HCT116 (cell line): Measurements from ENCODE around the gene SEMA6A. TPM values are rescaled to one million over a fixed set of nuclear protein-coding genes. Genes with fewer than 3 reads are reported as not detected.

Source experiments
- ATAC-seq: fragments of 200-7000 bp; cut with Tn5 transposase; 2 replicates; pipeline ENCODE4 v1.9.1; 2020; ENCODE audit warnings: mild to moderate bottlenecking, moderate library complexity
- BruUV-seq: library from RNA; stranded (reverse); fragments of 400-500 nt; replicated peaks from 2 replicates; lab custom pipeline; 2021; lab: Mats Ljungman, UMichigan
- CTCF ChIA-PET: fragments of 300-600 bp; sonication (Branson Sonifier 250); formaldehyde crosslinking; loops from one replicate; lab custom pipeline; 2021; ENCODE audit warnings: antibody characterized with exemption; lab: Charles Lee
- POLR2A ChIA-PET: fragments of 300-600, 350-600 bp; sonication (Branson Sonifier 250); formaldehyde crosslinking; loops from one replicate; lab custom pipeline; 2021; ENCODE audit warnings: antibody characterized with exemption; lab: Charles Lee
- RAD21 ChIA-PET, 2 experiments: fragments of 300-600 bp; sonication (Branson Sonifier 250); formaldehyde crosslinking; loops; one replicate each; lab custom pipeline; 2023; ENCODE audit warnings: low total read pairs in 2 of 2; ENCODE audit not compliant: uncharacterized antibody in 2 of 2, unreplicated experiment in 2 of 2, low non-redundant PET in 1 of 2; lab: Charles Lee
- DNase-seq: peaks from one replicate; pipeline ENCODE4 v3.0.0-alpha.2; 2010; ENCODE audit warnings: low read depth, low spot score
- H2AFZ ChIP-seq: fragments of 200-600 bp; shearing (Covaris generic), sonication (generic); 2 replicates; pipeline ENCODE4 v1.6.1; 2017; ENCODE audit warnings: low read depth, mixed run types, mixed read lengths, antibody characterized with exemption, low read length; ENCODE audit not compliant: poor library complexity, severe bottlenecking
- H3K27ac ChIP-seq: 2 replicates; pipeline ENCODE4 v1.5.1; 2012; ENCODE audit warnings: low read depth, low read length
- H3K27me3 ChIP-seq: fragments of 200-600 bp; sonication (generic); 2 replicates; pipeline ENCODE4 v1.6.1; 2016; ENCODE audit warnings: mixed run types, low read length, mixed read lengths; ENCODE audit not compliant: insufficient read depth
- H3K36me3 ChIP-seq, 2 experiments: fragments of 200-500 bp in 1 of 2; fragments of 200-600 bp in 1 of 2; sonication (Bioruptor generic) in 1 of 2; sonication (generic) in 1 of 2; 2 replicates each; pipeline versions ENCODE4 v1.5.1 to v1.6.1; 2014 to 2016; ENCODE audit warnings: low read length in 2 of 2, inconsistent platforms in 1 of 2, mixed read lengths in 1 of 2, mixed run types in 1 of 2; ENCODE audit not compliant: insufficient read depth in 2 of 2, control insufficient read depth in 1 of 2
- H3K4me1 ChIP-seq, 2 experiments: fragments of 200-600 bp in 1 of 2; sonication (generic) in 1 of 2; 2 replicates each; pipeline versions ENCODE4 v1.5.1 to v1.6.1; 2012 to 2017; ENCODE audit warnings: low read length in 2 of 2, inconsistent platforms in 1 of 2, mild to moderate bottlenecking in 1 of 2, mixed read lengths in 1 of 2, mixed run types in 1 of 2, moderate library complexity in 1 of 2; ENCODE audit not compliant: insufficient read depth in 2 of 2, control insufficient read depth in 1 of 2
- H3K4me2 ChIP-seq: fragments of 200-600 bp; sonication (generic); 2 replicates; pipeline ENCODE4 v1.6.1; 2017; ENCODE audit warnings: mixed run types, low read length, mixed read lengths
- H3K4me3 ChIP-seq, 2 experiments: fragments of 200-600 bp in 1 of 2; sonication (generic) in 1 of 2; replicated peaks in 1 of 2; 2 replicates each; pipeline ENCODE4 v1.5.1; 2011 to 2016; ENCODE audit warnings: low read length in 2 of 2, control low read depth in 1 of 2, low read depth in 1 of 2, mild to moderate bottlenecking in 1 of 2, mixed read lengths in 1 of 2, mixed run types in 1 of 2
- H3K79me2 ChIP-seq: fragments of 200-600 bp; sonication (generic); 2 replicates; pipeline ENCODE4 v1.6.1; 2017; ENCODE audit warnings: mild to moderate bottlenecking, mixed run types, low read length, moderate library complexity, mixed read lengths; ENCODE audit not compliant: insufficient read depth
- H3K9ac ChIP-seq: fragments of 200-600 bp; sonication (generic); 2 replicates; pipeline ENCODE4 v1.6.1; 2016; ENCODE audit warnings: low read length, mixed read lengths
- H3K9me2 ChIP-seq: fragments of 200-600 bp; sonication (generic), shearing (Covaris generic); 2 replicates; pipeline ENCODE4 v1.6.1; 2017; ENCODE audit warnings: mixed run types, mild to moderate bottlenecking, moderate library complexity; ENCODE audit not compliant: insufficient read depth
- H3K9me3 ChIP-seq, 2 experiments: fragments of 200-500 bp in 1 of 2; fragments of 200-600 bp in 1 of 2; sonication (Bioruptor generic) in 1 of 2; sonication (generic) in 1 of 2; 2 replicates each; pipeline ENCODE4 v1.6.1; 2014 to 2017; ENCODE audit warnings: low read length in 2 of 2, mixed read lengths in 2 of 2, inconsistent platforms in 1 of 2, low read depth in 1 of 2, mild to moderate bottlenecking in 1 of 2, mixed run types in 1 of 2, moderate library complexity in 1 of 2; ENCODE audit not compliant: control insufficient read depth in 1 of 2, insufficient read depth in 1 of 2
- H4K20me1 ChIP-seq: fragments of 200-600 bp; sonication (generic), shearing (Covaris generic); 2 replicates; pipeline ENCODE4 v1.6.1; 2017; ENCODE audit warnings: mixed run types, mild to moderate bottlenecking, moderate library complexity; ENCODE audit not compliant: insufficient read depth
- EGR1 ChIP-seq: IDR thresholded peaks from 2 replicates; pipeline ENCODE4 v1.6.1; 2012; ENCODE audit warnings: low read depth
- ELF1 ChIP-seq: IDR thresholded peaks from 2 replicates; pipeline ENCODE4 v1.6.1; 2012; ENCODE audit warnings: low read depth, borderline replicate concordance
- FOSL1 ChIP-seq: IDR thresholded peaks from 2 replicates; pipeline ENCODE4 v1.6.1; 2012; ENCODE audit warnings: low read depth
- JUND ChIP-seq: IDR thresholded peaks from 2 replicates; pipeline ENCODE4 v1.6.1; 2012
- RAD21 ChIP-seq: IDR thresholded peaks from 2 replicates; pipeline ENCODE4 v1.6.1; 2012; ENCODE audit warnings: low read depth, mild to moderate bottlenecking
- SIN3A ChIP-seq: IDR thresholded peaks from 2 replicates; pipeline ENCODE4 v1.6.1; 2012; ENCODE audit warnings: low read depth
- SRF ChIP-seq: IDR thresholded peaks from 2 replicates; pipeline ENCODE4 v1.6.1; 2012; ENCODE audit warnings: low read depth
- TCF7L2 ChIP-seq: IDR thresholded peaks from 2 replicates; pipeline ENCODE4 v1.7.0; 2011; ENCODE audit warnings: borderline replicate concordance, inconsistent platforms; ENCODE audit not compliant: insufficient read depth, insufficient read length; ENCODE audit errors: extremely low read depth
- YY1 ChIP-seq: IDR thresholded peaks from 2 replicates; pipeline ENCODE4 v1.6.1; 2011; ENCODE audit warnings: low read length, low read depth, moderate library complexity, mild to moderate bottlenecking; ENCODE audit not compliant: insufficient replicate concordance; ENCODE audit errors: extremely low read depth
- ZFX ChIP-seq: fragments of 450-650 bp; IDR thresholded peaks from 2 replicates; pipeline ENCODE4 v1.6.1; 2017
- ZNF274 ChIP-seq: fragments of 200-500 bp; sonication (Bioruptor generic); IDR thresholded peaks from 2 replicates; pipeline ENCODE4 v1.6.1; 2014; ENCODE audit warnings: mild to moderate bottlenecking, low read depth, low read length, inconsistent platforms
- intact Hi-C: fragments of 100-400 bp; cut with micrococcal nuclease; formaldehyde crosslinking; loops from 2 replicates; pipeline ENCODE4 v1.10.0; 2022
- total RNA-seq: library from RNA; stranded (reverse); gene quantifications from one replicate; pipeline ENCODE4 v1.2.1, GENCODE V29; 2021; ENCODE audit not compliant: unreplicated experiment
- TF ChIP-seq, protein P1 (sequence below): IDR thresholded peaks from 2 replicates; pipeline ENCODE4 v1.6.1; 2012; ENCODE audit warnings: low read depth
- TF ChIP-seq, protein P2 (sequence below): IDR thresholded peaks from 2 replicates; pipeline ENCODE4 v1.6.1; 2011; ENCODE audit warnings: mild to moderate bottlenecking, low read length, moderate library complexity; ENCODE audit not compliant: insufficient replicate concordance; ENCODE audit errors: extremely low read depth
- TF ChIP-seq, protein P3 (sequence below): IDR thresholded peaks from 2 replicates; pipeline ENCODE4 v1.6.1; 2012
- TF ChIP-seq, protein P4 (sequence below), 3 experiments: fragments of 200-600 bp in 1 of 3; sonication (generic) in 1 of 3; IDR thresholded peaks in 2 of 3; conservative IDR thresholded peaks in 1 of 3; 2 replicates each; pipeline ENCODE4 v1.5.1; 2012 to 2017; ENCODE audit warnings: low read depth in 2 of 3, low read length in 2 of 3, antibody characterized with exemption in 1 of 3, borderline replicate concordance in 1 of 3, control low read depth in 1 of 3, mild to moderate bottlenecking in 1 of 3, mixed read lengths in 1 of 3, mixed run types in 1 of 3, moderate library complexity in 1 of 3; ENCODE audit not compliant: insufficient read depth in 1 of 3
- TF ChIP-seq, protein P5 (sequence below): IDR thresholded peaks from 2 replicates; pipeline ENCODE4 v1.6.1; 2012

The SEMA6A gene
- total RNA-seq, 1 experiment from 2014 or later: 6.7 TPM

DNA sequence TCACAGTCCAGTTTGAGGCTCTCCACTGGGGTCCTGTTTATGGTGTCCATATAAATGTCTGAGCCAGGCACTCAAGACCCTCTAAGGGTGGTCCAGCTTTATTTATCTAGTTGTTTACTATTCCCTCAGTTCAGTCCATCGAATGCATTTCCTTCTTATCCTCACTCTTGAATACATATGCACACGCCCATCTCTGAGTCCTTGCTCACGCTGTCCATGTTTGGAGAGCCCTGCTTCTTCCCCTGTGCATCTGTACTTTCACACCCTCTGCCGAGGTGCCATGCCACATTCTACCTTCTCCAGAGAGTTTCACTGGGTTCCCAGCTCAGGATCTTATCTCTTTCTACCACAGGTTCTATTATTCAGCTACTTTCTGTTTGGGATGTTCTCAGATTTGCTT lies 30.2 kb upstream of the SEMA6A start:
- H3K36me3 ChIP-seq: no peaks in the 10 kb centered on the region
- no TSS peak for BruUV-seq
- no peak overlapping the region for H3K9ac ChIP-seq
- H2AFZ ChIP-seq: no peak overlapping the region
- no peaks in the 10 kb centered on the region for H3K4me1 ChIP-seq
- intact Hi-C loops: no loop called here
- H4K20me1 ChIP-seq: no peaks in the 10 kb centered on the region
- ChIA-PET POLR2A (no interaction called here), CTCF (no interaction called here), RAD21 (no interaction called here)
- TF ChIP-seq ELF1: no peak
- TF ChIP-seq TCF7L2: no peak
- TF ChIP-seq JUND: no peak
- TF ChIP-seq SIN3A: no peak
- no peak for TF ChIP-seq YY1
- TF ChIP-seq, protein P1, sequence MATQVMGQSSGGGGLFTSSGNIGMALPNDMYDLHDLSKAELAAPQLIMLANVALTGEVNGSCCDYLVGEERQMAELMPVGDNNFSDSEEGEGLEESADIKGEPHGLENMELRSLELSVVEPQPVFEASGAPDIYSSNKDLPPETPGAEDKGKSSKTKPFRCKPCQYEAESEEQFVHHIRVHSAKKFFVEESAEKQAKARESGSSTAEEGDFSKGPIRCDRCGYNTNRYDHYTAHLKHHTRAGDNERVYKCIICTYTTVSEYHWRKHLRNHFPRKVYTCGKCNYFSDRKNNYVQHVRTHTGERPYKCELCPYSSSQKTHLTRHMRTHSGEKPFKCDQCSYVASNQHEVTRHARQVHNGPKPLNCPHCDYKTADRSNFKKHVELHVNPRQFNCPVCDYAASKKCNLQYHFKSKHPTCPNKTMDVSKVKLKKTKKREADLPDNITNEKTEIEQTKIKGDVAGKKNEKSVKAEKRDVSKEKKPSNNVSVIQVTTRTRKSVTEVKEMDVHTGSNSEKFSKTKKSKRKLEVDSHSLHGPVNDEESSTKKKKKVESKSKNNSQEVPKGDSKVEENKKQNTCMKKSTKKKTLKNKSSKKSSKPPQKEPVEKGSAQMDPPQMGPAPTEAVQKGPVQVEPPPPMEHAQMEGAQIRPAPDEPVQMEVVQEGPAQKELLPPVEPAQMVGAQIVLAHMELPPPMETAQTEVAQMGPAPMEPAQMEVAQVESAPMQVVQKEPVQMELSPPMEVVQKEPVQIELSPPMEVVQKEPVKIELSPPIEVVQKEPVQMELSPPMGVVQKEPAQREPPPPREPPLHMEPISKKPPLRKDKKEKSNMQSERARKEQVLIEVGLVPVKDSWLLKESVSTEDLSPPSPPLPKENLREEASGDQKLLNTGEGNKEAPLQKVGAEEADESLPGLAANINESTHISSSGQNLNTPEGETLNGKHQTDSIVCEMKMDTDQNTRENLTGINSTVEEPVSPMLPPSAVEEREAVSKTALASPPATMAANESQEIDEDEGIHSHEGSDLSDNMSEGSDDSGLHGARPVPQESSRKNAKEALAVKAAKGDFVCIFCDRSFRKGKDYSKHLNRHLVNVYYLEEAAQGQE: no peak
- TF ChIP-seq, protein P2, sequence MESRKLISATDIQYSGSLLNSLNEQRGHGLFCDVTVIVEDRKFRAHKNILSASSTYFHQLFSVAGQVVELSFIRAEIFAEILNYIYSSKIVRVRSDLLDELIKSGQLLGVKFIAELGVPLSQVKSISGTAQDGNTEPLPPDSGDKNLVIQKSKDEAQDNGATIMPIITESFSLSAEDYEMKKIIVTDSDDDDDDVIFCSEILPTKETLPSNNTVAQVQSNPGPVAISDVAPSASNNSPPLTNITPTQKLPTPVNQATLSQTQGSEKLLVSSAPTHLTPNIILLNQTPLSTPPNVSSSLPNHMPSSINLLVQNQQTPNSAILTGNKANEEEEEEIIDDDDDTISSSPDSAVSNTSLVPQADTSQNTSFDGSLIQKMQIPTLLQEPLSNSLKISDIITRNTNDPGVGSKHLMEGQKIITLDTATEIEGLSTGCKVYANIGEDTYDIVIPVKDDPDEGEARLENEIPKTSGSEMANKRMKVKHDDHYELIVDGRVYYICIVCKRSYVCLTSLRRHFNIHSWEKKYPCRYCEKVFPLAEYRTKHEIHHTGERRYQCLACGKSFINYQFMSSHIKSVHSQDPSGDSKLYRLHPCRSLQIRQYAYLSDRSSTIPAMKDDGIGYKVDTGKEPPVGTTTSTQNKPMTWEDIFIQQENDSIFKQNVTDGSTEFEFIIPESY: no peak
- TF ChIP-seq RAD21: no peak
- TF ChIP-seq, protein P3, sequence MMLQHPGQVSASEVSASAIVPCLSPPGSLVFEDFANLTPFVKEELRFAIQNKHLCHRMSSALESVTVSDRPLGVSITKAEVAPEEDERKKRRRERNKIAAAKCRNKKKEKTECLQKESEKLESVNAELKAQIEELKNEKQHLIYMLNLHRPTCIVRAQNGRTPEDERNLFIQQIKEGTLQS: no peak
- TF ChIP-seq FOSL1: no peak
- TF ChIP-seq, protein P4, sequence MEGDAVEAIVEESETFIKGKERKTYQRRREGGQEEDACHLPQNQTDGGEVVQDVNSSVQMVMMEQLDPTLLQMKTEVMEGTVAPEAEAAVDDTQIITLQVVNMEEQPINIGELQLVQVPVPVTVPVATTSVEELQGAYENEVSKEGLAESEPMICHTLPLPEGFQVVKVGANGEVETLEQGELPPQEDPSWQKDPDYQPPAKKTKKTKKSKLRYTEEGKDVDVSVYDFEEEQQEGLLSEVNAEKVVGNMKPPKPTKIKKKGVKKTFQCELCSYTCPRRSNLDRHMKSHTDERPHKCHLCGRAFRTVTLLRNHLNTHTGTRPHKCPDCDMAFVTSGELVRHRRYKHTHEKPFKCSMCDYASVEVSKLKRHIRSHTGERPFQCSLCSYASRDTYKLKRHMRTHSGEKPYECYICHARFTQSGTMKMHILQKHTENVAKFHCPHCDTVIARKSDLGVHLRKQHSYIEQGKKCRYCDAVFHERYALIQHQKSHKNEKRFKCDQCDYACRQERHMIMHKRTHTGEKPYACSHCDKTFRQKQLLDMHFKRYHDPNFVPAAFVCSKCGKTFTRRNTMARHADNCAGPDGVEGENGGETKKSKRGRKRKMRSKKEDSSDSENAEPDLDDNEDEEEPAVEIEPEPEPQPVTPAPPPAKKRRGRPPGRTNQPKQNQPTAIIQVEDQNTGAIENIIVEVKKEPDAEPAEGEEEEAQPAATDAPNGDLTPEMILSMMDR (IDR thresholded peaks at IDR 0.05 in 2 of 3, conservative IDR thresholded peaks at IDR 0.05 in 1 of 3; ENCODE audit: borderline replicate concordance in 1 of 3, insufficient read depth in 1 of 3, low read depth in 2 of 3, low read length in 2 of 3): no peak
- TF ChIP-seq EGR1: no peak
- no peak for TF ChIP-seq ZFX
- TF ChIP-seq SRF: no peak
- TF ChIP-seq, protein P5, sequence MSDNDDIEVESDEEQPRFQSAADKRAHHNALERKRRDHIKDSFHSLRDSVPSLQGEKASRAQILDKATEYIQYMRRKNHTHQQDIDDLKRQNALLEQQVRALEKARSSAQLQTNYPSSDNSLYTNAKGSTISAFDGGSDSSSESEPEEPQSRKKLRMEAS: no peak
- TF ChIP-seq ZNF274: no peak
- ATAC-seq (no peak), DNase-seq (no peak)
- H3K27me3 ChIP-seq: no peaks in the 10 kb centered on the region
- H3K4me2 ChIP-seq: no peak overlapping the region
- H3K79me2 ChIP-seq: no peaks in the 10 kb centered on the region
- H3K27ac ChIP-seq: no peak overlapping the region
- no peak overlapping the region for H3K4me3 ChIP-seq
- no peaks in the 10 kb centered on the region for H3K9me3 ChIP-seq
- H3K9me2 ChIP-seq: no peaks in the 10 kb centered on the region
